ENCODE results near the gene CREBBP.

GRCh38 chr16:3762107-3762750 is 118.3 kb downstream of the CREBBP start:
- TF ChIP-seq POLR2AphosphoS5 (IDR thresholded peaks at IDR 0.05; ENCODE audit: low read depth, low read length) (no peak), MAX (IDR thresholded peaks at IDR 0.05; ENCODE audit: low read depth) (no peak), JUND (IDR thresholded peaks at IDR 0.05) (no peak), MXI1 (IDR thresholded peaks at IDR 0.05; ENCODE audit: low read depth, low read length) (no peak), TAF1 (IDR thresholded peaks at IDR 0.05; ENCODE audit: borderline replicate concordance, low read depth, low read length) (no peak), SIN3A (IDR thresholded peaks at IDR 0.05; ENCODE audit: borderline replicate concordance, low read depth, low read length) (no peak), TCF12 (IDR thresholded peaks at IDR 0.05) (no peak), YY1 (IDR thresholded peaks at IDR 0.05; ENCODE audit: low read depth) (no peak), SMC3 (IDR thresholded peaks at IDR 0.05; ENCODE audit: low read depth, low read length) (no peak), MEF2A (IDR thresholded peaks at IDR 0.05; ENCODE audit: borderline replicate concordance, low read depth) (no peak), CHD2 (IDR thresholded peaks at IDR 0.05; ENCODE audit: low read length, partially characterized antibody) (no peak)
- TF ChIP-seq, protein P1, sequence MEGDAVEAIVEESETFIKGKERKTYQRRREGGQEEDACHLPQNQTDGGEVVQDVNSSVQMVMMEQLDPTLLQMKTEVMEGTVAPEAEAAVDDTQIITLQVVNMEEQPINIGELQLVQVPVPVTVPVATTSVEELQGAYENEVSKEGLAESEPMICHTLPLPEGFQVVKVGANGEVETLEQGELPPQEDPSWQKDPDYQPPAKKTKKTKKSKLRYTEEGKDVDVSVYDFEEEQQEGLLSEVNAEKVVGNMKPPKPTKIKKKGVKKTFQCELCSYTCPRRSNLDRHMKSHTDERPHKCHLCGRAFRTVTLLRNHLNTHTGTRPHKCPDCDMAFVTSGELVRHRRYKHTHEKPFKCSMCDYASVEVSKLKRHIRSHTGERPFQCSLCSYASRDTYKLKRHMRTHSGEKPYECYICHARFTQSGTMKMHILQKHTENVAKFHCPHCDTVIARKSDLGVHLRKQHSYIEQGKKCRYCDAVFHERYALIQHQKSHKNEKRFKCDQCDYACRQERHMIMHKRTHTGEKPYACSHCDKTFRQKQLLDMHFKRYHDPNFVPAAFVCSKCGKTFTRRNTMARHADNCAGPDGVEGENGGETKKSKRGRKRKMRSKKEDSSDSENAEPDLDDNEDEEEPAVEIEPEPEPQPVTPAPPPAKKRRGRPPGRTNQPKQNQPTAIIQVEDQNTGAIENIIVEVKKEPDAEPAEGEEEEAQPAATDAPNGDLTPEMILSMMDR (IDR thresholded peaks at IDR 0.05) = no peak
- TF ChIP-seq, protein P2, sequence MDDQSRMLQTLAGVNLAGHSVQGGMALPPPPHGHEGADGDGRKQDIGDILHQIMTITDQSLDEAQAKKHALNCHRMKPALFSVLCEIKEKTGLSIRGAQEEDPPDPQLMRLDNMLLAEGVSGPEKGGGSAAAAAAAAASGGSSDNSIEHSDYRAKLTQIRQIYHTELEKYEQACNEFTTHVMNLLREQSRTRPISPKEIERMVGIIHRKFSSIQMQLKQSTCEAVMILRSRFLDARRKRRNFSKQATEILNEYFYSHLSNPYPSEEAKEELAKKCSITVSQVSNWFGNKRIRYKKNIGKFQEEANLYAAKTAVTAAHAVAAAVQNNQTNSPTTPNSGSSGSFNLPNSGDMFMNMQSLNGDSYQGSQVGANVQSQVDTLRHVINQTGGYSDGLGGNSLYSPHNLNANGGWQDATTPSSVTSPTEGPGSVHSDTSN (IDR thresholded peaks at IDR 0.05) = no peak
